NCI-H2196 (cell line): ENCODE measurements around the gene HADHB.
"Not testable (repeated sequence)": the region's sequence is repeated elsewhere in the genome, so short reads cannot be mapped to it uniquely, and the experiment has no call there.

Experiments
- DNase-seq: peaks from one replicate; lab custom pipeline; 2025; ENCODE audit not compliant: unreplicated experiment; lab: John Stamatoyannopoulos, UW

The HADHB gene

GRCh38 chr2:26243470-26244308 is 1.1 kb upstream of the HADHB start:
- no peak for DNase-seq

GRCh38 chr2:26245231-26245732 is 543 bp downstream of the HADHB start:
- DNase-seq: no peak

- DNase-seq: no peak
Observed at GRCh38 chr2:26245810-26246209, 1.1 kb downstream of the HADHB start.

DNA sequence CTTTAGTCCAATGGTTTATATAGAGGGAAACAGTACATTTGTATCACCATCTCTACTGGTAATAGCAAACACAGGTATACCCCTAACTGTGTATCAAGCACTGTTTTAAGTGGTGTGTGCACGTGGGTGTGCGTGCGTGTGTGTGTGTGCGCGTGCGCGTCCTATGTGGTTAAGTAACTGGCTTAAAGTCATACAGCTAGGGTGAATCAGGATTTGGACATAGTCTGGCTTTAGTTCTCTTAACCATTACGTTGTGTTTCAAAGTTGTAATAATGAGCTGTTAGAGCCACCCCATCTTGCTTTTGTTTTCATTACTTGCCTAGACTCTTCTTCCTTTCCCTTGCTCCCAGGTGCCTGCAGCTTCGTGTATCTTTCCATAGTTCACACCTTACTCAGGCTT is 2.1 kb downstream of the HADHB start:
- no peak for DNase-seq

DNA sequence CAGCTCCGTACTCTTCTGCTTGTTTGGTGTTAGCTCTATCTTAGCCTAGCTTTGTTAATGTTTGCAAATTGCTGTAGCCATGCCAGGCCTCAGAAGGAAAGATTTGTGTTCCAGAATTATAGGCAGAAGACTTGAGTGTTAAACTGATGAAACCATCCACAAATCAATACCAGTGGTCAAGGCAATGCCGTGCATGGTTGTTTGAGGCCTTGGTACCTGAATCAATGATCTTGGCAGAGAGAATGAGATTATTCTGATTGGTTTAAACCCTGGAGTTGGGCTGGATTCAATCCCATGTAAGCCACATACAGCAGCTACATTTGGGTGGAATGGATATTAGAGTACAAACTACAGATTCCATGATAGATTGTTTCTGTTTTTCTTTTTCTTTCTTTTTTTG is 4.9 kb downstream of the HADHB start:
- no peak for DNase-seq

- peak; percentile 48 for DNase-seq
Observed at GRCh38 chr2:26251893-26252292, 7.2 kb downstream of the HADHB start.

DNA sequence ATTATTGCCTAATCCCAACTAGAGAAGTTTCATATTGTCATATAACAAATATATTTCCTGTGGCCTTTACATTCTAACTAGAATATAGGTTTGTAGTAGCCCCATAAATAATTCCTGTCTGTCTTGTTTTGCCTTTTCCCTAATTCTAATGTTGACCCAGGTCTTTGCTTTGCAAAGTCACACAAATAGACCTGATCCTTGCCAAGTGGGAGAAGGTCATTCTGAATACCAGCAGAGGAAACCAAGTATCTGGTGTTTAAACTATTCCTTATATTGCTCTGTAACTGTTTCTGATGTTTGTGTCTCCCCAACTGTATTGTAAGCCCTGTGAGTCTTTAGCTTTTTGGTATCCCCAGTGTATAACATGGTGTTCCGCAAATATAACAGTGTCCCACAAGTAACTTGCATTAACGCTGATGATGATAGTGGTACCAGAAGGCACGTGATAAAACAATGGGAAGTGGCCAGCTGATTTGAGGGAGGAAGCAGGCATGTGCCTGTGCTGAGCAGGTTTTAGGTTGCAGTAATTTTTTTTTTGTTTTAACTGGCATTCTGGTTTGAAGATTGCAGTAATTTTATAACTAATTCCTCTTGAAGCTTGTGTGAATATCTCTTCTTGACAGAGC is 11.1 kb downstream of the HADHB start:
- DNase-seq: no peak

DNA sequence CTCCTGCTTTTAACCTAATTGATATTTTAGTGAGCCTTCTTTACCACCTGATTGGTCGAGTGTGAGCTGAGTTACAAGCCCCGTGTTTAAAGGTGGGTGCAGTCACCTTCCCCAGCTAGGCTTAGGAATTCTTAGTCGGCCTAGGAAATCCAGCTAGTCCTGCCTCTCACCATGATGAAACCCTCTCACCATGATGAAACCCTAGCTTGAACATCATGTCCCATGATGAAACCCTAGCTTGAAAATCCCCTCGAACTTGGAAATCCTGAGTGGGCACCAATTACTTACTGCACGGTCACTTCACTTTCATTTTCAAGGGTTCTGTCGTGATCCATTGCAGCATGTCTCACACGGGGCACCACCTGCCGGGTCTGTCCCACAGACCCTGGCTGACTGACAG is 14.1 kb downstream of the HADHB start:
- not testable (repeated sequence) for DNase-seq

- DNase-seq: no peak
Observed at GRCh38 chr2:26268213-26268612, 23.5 kb downstream of the HADHB start.

GRCh38 chr2:26268670-26269385 is 24.1 kb downstream of the HADHB start:
- not testable (repeated sequence) for DNase-seq

DNA sequence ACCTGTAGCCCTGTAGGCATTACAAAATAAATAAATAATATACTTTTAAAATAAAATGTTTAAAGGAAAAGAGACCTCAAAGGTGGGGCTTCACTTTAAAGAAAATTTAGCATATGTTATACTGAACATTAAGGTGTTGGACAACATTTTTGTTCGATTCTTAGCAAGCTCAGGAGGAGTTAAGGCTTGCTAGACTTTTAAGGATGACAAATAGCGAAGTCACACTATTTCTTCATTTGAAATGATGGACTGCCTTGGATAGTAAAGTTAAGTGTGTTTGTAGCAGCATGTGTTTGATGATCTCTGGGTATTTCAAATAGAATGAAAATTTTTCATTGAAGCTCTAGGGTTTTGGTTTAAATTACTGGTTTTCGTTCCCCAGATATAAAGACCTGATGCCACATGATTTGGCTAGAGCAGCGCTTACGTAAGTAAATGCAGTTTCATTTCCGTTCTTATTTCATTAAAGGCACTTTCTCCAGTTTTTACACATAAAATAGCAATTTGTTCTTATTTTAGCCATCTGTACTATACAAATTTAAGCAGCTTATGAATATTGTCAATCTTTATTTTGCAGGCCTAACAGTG is 24.9 kb downstream of the HADHB start:
- DNase-seq: no peak

GRCh38 chr2:26270373-26270772 is 25.6 kb downstream of the HADHB start:
- no peak for DNase-seq

- no peak for DNase-seq
Observed at GRCh38 chr2:26273501-26273900, 28.8 kb downstream of the HADHB start.

GRCh38 chr2:26274058-26274613 is 29.4 kb downstream of the HADHB start:
- peak; percentile 27 for DNase-seq

- no peak for DNase-seq
Observed at GRCh38 chr2:26276484-26277227, 31.9 kb downstream of the HADHB start.

DNA sequence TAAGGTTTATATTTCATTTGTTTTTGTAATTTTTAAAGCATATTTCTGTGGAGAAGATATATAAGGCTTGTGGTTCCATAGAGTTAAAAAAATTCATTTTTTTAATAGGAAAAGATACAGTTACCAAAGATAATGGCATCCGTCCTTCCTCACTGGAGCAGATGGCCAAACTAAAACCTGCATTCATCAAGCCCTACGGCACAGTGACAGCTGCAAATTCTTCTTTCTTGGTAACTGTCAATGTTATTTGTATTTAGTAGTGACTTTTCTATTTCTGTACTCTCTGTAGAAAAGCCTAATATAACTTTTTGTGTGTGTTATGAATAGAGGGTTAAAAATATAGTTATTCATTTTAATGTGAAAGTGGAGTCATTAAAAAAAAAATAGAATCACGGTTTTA is 35.1 kb downstream of the HADHB start:
- no peak for DNase-seq

GRCh38 chr2:26281226-26281625 is 36.5 kb downstream of the HADHB start:
- no peak for DNase-seq

GRCh38 chr2:26283606-26284005 is 38.9 kb downstream of the HADHB start:
- DNase-seq: no peak

- no peak for DNase-seq
Observed at GRCh38 chr2:26284132-26284531, 39.4 kb downstream of the HADHB start.

GRCh38 chr2:26285931-26286330 is 41.2 kb downstream of the HADHB start:
- no peak for DNase-seq
